Loucy (cell line): ENCODE data around the gene BTBD16.

Experiments
- CTCF ChIP-seq: fragments of 200-600 bp; sonication (generic); conservative IDR thresholded peaks from 2 replicates; pipeline ENCODE4 v1.5.1; 2014; ENCODE audit warnings: mild to moderate bottlenecking, antibody characterized with exemption, low read length
- EZH2phosphoT487 ChIP-seq: fragments of 200-600 bp; IDR thresholded peaks from 2 replicates; pipeline ENCODE4 v1.6.1; 2018; ENCODE audit warnings: antibody characterized with exemption, mild to moderate bottlenecking, moderate library complexity, borderline replicate concordance

DNA sequence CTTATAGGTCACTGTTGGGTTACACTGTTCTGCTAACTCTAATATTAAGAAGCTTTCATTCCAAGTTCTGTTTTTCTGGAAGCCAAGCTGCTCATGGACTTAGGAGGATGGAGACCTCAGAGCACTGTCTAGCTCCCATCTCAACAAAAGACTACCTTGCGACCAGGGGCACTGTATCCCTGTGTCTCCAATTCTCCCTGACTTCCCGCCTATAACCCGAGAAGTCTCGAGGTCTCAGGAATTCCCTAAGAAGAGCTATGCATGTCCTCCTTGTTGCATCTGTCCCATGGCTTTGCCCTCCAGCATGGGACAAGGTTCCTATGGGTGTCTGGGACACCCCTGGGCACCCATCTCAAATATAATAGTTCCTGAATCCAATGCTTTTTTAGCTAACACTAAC lies 31.2 kb downstream of the BTBD16 start:
- TF ChIP-seq CTCF (no peak), EZH2phosphoT487 (no peak)
